Tibial artery (tissue), 4 donors: ENCODE measurements around the gene HGFAC.
"Not testable (repeated sequence)": the region's sequence is repeated elsewhere in the genome, so short reads cannot be mapped to it uniquely, and the experiment has no call there.

Experiments used
- DNase-seq, 2 donors: peaks; one replicate each; pipeline ENCODE4 v3.0.0-alpha.2; 2019
- H3K27ac ChIP-seq, 2 donors: fragments of 200-600 bp; sonication (generic) in 1 of 2; 1 replicate in 1 of 2; 2 replicates in 1 of 2; pipeline ENCODE4 v1.5.1; 2018 to 2019; ENCODE audit warnings: mild to moderate bottlenecking in 1 of 2
- H3K27me3 ChIP-seq, 2 donors: fragments of 200-600 bp; sonication (generic) in 1 of 2; one replicate each; pipeline versions ENCODE4 v1.5.1 to v1.6.0; 2016 to 2019
- H3K36me3 ChIP-seq, 3 donors: fragments of 200-600 bp; sonication (generic) in 2 of 3; one replicate each; pipeline ENCODE4 v1.5.1; 2016 to 2019; ENCODE audit warnings: mild to moderate bottlenecking in 2 of 3
- H3K4me1 ChIP-seq, 4 donors: fragments of 200-600 bp; sonication (generic) in 2 of 4; 1 replicate in 3 of 4; 2 replicates in 1 of 4; pipeline ENCODE4 v1.5.1; 2016 to 2019
- H3K4me3 ChIP-seq, 2 donors: fragments of 200-600 bp; sonication (generic) in 1 of 2; 1 replicate in 1 of 2; 2 replicates in 1 of 2; pipeline ENCODE4 v1.5.1; 2018 to 2019; ENCODE audit warnings: mild to moderate bottlenecking in 2 of 2
- H3K9me3 ChIP-seq, 3 donors: fragments of 200-600 bp; sonication (generic) in 1 of 3; one replicate each; pipeline ENCODE4 v1.5.1; 2016 to 2019
- intact Hi-C: fragments of 100-400 bp; cut with DNase I; formaldehyde crosslinking; loops from one replicate; pipeline ENCODE4 v1.15.0; 2023; ENCODE audit warnings: low total_unique reads
- TF ChIP-seq, protein P1 (sequence below), 2 experiments: fragments of 200-600 bp in 1 of 2; fragments of 450-650 bp in 1 of 2; IDR thresholded peaks; one replicate each; pipeline ENCODE4 v1.5.1; 2017 to 2019; ENCODE audit warnings: antibody characterized with exemption in 2 of 2, mild to moderate bottlenecking in 1 of 2, moderate library complexity in 1 of 2

HGFAC gene

DNA sequence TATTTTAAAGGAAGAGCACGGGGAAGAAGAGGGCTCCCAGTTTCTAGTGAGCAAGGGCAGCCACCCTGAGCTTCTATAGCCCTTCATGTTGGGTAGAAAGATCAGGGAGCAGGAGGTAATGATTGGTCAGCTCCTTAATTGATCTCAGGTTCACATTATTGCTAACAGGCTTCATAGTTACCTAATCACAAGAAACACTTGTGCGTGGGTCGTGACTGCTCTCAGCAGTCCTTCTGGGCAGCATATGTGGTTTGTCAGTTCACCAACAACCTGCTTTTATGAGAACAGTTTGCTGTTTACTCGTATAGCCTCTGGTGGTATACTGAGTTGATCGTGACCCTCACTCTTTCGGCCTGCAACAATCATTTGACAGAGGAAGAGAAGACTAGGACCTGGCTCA, 16.6 kb downstream of the HGFAC start:
- DNase-seq, result no peak
- Histone ChIP-seq H3K9me3 (peaks cover 0 to 21% (median 12%) of the 10 kb centered on the region in 3 donors), H3K4me1 (peaks cover 0 to 25% (median 22%) of the 10 kb centered on the region in 4 donors), H3K36me3 (no peaks in the 10 kb centered on the region), H3K27me3 (no peaks in the 10 kb centered on the region), H3K4me3 (no peak overlapping the region), H3K27ac (no peak overlapping the region)
- intact Hi-C loops, result no loop called here
- TF ChIP-seq, protein P1, sequence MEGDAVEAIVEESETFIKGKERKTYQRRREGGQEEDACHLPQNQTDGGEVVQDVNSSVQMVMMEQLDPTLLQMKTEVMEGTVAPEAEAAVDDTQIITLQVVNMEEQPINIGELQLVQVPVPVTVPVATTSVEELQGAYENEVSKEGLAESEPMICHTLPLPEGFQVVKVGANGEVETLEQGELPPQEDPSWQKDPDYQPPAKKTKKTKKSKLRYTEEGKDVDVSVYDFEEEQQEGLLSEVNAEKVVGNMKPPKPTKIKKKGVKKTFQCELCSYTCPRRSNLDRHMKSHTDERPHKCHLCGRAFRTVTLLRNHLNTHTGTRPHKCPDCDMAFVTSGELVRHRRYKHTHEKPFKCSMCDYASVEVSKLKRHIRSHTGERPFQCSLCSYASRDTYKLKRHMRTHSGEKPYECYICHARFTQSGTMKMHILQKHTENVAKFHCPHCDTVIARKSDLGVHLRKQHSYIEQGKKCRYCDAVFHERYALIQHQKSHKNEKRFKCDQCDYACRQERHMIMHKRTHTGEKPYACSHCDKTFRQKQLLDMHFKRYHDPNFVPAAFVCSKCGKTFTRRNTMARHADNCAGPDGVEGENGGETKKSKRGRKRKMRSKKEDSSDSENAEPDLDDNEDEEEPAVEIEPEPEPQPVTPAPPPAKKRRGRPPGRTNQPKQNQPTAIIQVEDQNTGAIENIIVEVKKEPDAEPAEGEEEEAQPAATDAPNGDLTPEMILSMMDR (IDR thresholded peaks at IDR 0.05), result no peak

DNA sequence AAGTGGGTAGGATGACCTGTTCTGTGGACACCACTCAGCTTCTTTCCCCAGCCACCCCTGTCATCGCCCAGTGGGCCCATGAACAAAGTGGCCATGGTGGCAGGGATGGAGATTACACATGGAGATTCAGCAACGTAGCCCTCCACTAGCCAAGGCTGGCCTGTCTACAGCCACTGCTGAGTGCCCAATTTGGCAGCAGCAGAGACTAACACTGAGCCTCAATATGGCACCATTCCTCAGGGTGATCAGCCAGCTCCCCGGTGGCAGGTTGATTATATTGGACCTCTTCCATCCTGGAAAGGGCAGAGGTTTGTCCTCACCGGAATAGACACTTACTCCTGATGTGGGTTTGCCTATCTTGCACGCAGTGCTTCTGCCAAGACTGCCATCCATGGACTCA, 17.4 kb downstream of the HGFAC start:
- H3K27ac ChIP-seq, H3K36me3 ChIP-seq, DNase-seq, H3K27me3 ChIP-seq, intact Hi-C loops, H3K4me3 ChIP-seq: not testable (repeated sequence)
- peaks cover 0 to 32% (median 29%) of the 10 kb centered on the region in 4 donors for H3K4me1 ChIP-seq
- peaks cover 0 to 21% (median 12%) of the 10 kb centered on the region in 3 donors for H3K9me3 ChIP-seq

DNA sequence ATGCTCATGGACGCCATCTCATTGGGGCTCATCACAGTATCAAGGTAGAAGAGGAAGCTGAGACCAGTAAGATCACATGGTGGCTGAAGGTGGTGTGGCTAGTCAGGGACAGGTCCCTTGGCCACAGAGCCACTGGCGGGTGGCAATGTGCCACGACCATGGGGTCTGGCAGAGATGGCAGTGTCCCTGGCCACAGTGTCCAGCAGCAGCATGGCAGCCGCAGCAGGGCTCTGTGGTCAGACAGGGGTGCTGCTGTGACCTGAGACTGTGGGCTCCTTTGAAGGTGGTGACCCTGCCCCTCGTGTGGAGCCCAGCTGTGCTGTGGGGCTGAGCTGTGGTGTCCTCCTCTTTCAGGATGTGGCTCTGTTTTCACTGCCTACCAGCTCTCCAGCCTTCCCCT, 19.2 kb downstream of the HGFAC start:
- no peak for DNase-seq
- no peaks in the 10 kb centered on the region for H3K36me3 ChIP-seq
- no peaks in the 10 kb centered on the region for H3K27me3 ChIP-seq
- TF ChIP-seq, protein P1 (IDR thresholded peaks at IDR 0.05), result no peak
- H3K4me3 ChIP-seq, result no peak overlapping the region
- peaks cover 0 to 9% (median 0%) of the 10 kb centered on the region in 3 donors for H3K9me3 ChIP-seq
- intact Hi-C loops, result no loop called here
- H3K4me1 ChIP-seq, result peaks cover 0 to 39% (median 31%) of the 10 kb centered on the region in 4 donors
- H3K27ac ChIP-seq, result peak overlapping the region; percentile 55 to 75

DNA sequence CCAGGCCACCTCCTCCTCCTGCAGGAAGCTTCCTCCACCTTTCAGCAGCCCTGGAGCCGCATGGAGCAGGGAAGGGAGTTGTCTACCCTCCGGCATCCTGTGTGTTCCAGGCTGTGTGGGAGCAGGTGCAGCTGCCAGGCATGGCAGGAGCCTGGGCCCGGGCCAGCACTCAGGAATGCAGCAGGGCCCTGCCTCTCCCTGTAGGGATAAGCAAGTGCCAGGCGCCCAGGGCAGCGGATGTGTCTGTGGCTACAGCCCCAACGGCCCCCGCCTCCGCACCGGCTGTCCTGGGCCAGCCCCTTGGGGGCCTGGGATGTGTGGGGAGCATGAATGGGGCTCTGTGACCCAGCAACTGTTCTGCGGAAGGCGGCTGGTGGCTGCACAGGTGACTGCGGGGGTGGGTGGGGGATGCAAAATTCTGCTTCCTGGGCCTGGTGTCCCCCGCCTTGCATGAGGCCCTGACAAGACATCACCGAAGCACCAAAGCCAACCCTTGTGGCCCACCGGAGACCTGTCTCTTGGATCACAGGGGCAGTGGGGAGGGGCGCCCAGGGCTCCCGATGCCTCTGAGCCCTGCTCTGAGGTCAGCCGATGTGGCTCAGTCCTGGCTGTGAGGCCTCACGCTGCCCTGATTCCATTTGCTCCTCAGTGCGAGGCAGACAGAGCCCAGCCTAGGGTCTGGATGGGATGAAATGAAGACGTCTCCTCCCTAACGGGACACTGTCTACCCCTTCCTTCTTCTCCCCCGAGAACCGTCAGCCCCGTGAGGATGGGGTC, 19.9 kb downstream of the HGFAC start:
- no peak for DNase-seq
- Histone ChIP-seq H3K4me3 (no peak overlapping the region), H3K27me3 (no peaks in the 10 kb centered on the region), H3K9me3 (peaks cover 0 to 1% (median 0%) of the 10 kb centered on the region in 3 donors), H3K27ac (peak overlapping the region; percentile 55 to 75), H3K4me1 (peaks cover 0 to 39% (median 31%) of the 10 kb centered on the region in 4 donors), H3K36me3 (no peaks in the 10 kb centered on the region)
- TF ChIP-seq, protein P1 (IDR thresholded peaks at IDR 0.05), result no peak
- intact Hi-C loops, result no loop called here

DNA sequence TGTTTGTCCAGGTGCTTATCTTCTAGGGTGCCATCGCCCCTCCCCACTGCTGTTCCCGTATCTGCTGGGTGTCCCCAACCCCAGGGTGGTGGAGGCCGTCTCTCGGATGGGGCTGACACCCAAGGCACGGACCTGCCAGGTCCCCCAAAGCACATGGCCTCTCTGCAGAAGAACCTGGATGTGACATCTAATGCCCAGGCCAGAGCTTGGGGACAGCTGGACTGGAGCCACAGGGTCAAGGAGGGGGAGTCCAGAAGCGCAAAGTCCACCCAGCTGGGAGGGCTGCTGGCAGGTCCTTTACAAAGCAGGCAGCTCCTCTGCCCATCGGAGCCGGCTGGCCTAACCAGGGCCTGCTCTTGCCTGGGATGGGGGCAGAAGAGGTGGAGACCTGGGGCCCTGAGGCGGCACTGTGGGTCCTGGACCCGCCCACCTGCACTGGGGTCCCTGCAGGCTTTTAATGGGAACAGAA, 20.6 kb downstream of the HGFAC start:
- intact Hi-C loops, result no loop called here
- TF ChIP-seq, protein P1 (IDR thresholded peaks at IDR 0.05), result no peak
- H3K4me3 ChIP-seq, result no peak overlapping the region

DNA sequence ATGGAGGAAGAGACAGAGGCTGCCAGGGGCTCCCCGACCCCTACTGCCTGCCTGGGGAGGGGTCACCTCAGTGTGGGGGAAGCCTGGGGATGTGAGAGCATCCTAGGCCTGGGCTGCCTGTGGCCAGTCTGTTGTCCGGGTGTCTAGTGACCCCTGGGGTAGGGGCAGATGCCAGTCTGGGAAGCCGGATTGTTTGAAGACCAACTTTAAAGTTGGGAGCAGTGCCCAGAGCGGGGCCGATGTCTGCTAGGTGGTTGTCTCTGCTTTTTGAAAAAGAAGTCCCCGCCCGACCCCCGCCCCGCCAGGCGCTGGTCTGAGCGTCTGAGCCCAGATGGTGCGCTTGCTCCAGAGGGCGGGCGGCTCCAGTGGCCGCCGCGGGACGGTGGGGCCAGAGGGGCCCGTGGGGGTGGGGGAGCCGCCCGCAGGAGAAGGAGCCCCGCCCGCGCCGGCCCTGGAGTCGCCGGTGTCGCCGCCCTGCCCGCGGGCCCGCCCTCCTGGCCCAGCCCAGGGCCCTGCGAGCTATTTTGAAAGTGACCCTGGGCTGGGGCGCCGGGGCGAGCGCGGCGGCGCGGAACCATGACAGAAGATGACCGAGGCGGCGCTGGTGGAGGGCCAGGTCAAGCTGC, 21.1 kb downstream of the HGFAC start, which contains the start of gene DOK7:
Gene DOK7 (plus strand): TSS at position 517 of the 626 bp plus-strand sequence. CDS start 70 bp downstream, at position 587.
- Histone ChIP-seq H3K4me3 (peak within 1 kb of the TSS; percentile 56 to 62), H3K27ac (peak within 1 kb of the TSS; percentile 55 to 75), H3K27me3 (no peaks in the 10 kb centered on the region), H3K36me3 (no peaks in the 10 kb centered on the region), H3K4me1 (peaks cover 0 to 39% (median 31%) of the 10 kb centered on the region in 4 donors), H3K9me3 (no peaks in the 10 kb centered on the region)
- peak in 1 of 2 donors; percentile 85 for DNase-seq
- TF ChIP-seq, protein P1 (IDR thresholded peaks at IDR 0.05), result no peak
- intact Hi-C loops, result no loop called here

More for the DNA sequence above, 20.6 kb downstream of the HGFAC start:
- Histone ChIP-seq H3K27ac (peak overlapping the region; percentile 55 to 75), H3K4me1 (peaks cover 0 to 39% (median 31%) of the 10 kb centered on the region in 4 donors), H3K27me3 (no peaks in the 10 kb centered on the region), H3K9me3 (no peaks in the 10 kb centered on the region), H3K36me3 (no peaks in the 10 kb centered on the region)
- DNase-seq, result no peak
